ENCODE measurements around the gene CARD11. TPM values are rescaled to one million over a fixed set of nuclear protein-coding genes. Genes with fewer than 3 reads are reported as not detected.

The CARD11 gene
- total RNA-seq, 1 donor from 2014 or later = 5.8 TPM

GRCh38 chr7:2953099-2953498 lies 90.6 kb downstream of the CARD11 start:
- Histone ChIP-seq H3K9me3 (no peaks in the 10 kb centered on the region), H3K4me3 (no peak overlapping the region), H3K27ac (no peak overlapping the region), H3K4me1 (peaks cover 3% of the 10 kb centered on the region), H3K27me3 (no peaks in the 10 kb centered on the region), H3K36me3 (no peaks in the 10 kb centered on the region)
- no peak for DNase-seq
- intact Hi-C loops (cut with DNase I) = no loop called here
- no peak for TF ChIP-seq CTCF (IDR thresholded peaks at IDR 0.05)
- ATAC-seq = no peak

GRCh38 chr7:2952316-2952715 lies 91.4 kb downstream of the CARD11 start:
- intact Hi-C loops (cut with DNase I) = no loop called here
- Histone ChIP-seq H3K4me3 (no peak overlapping the region), H3K36me3 (no peaks in the 10 kb centered on the region), H3K27me3 (no peaks in the 10 kb centered on the region), H3K27ac (no peak overlapping the region), H3K4me1 (peaks cover 3% of the 10 kb centered on the region), H3K9me3 (no peaks in the 10 kb centered on the region)
- peak; percentile 28 for DNase-seq
- ATAC-seq = no peak
- no peak for TF ChIP-seq CTCF (IDR thresholded peaks at IDR 0.05)

- no peak overlapping the region for H3K4me3 ChIP-seq
- no peak for DNase-seq
- peaks cover 3% of the 10 kb centered on the region for H3K4me1 ChIP-seq
- H3K36me3 ChIP-seq = no peaks in the 10 kb centered on the region
- H3K27ac ChIP-seq = no peak overlapping the region
- no peak for TF ChIP-seq CTCF (IDR thresholded peaks at IDR 0.05)
- no peaks in the 10 kb centered on the region for H3K27me3 ChIP-seq
- peak; percentile 33 for ATAC-seq
- no peaks in the 10 kb centered on the region for H3K9me3 ChIP-seq
- intact Hi-C loops (cut with DNase I) = no loop called here
Measured at GRCh38 chr7:2950578-2950977, 93.1 kb downstream of the CARD11 start.

GRCh38 chr7:2948749-2949148 lies 94.9 kb downstream of the CARD11 start:
- DNase-seq (no peak), ATAC-seq (no peak)
- H3K9me3 ChIP-seq = no peaks in the 10 kb centered on the region
- no peak overlapping the region for H3K27ac ChIP-seq
- no peak overlapping the region for H3K4me3 ChIP-seq
- H3K36me3 ChIP-seq = no peaks in the 10 kb centered on the region
- no peaks in the 10 kb centered on the region for H3K27me3 ChIP-seq
- no peak for TF ChIP-seq CTCF (IDR thresholded peaks at IDR 0.05)
- H3K4me1 ChIP-seq = peaks cover 3% of the 10 kb centered on the region
- intact Hi-C loops (cut with DNase I) = loop anchor here (10.0 kb wide), 1 partner anchor 544 kb away; the partner anchor contains the start of gene CHST12

GRCh38 chr7:2947058-2947780 lies 96.4 kb downstream of the CARD11 start:
- intact Hi-C loops (cut with DNase I) = loop anchor here (10.0 kb wide), 1 partner anchor 542 kb away; the partner anchor contains the start of gene CHST12
- Histone ChIP-seq H3K27me3 (no peaks in the 10 kb centered on the region), H3K4me1 (peaks cover 3% of the 10 kb centered on the region), H3K27ac (no peak overlapping the region), H3K4me3 (no peak overlapping the region), H3K36me3 (no peaks in the 10 kb centered on the region), H3K9me3 (no peaks in the 10 kb centered on the region)
- no peak for TF ChIP-seq CTCF (IDR thresholded peaks at IDR 0.05)
- ATAC-seq = no peak
- DNase-seq = peak; percentile 16

All from upper lobe of right lung (tissue), 1 donor.